ENCODE results near the gene PKIG. TPM values are rescaled to one million over a fixed set of nuclear protein-coding genes. Genes with fewer than 3 reads are reported as not detected.
A peak's percentile ranks its signal among the peaks of the same experiment; 100 is the strongest.

PKIG gene
- total and polyA plus RNA-seq, 10 of the 15 experiments (the other 5 are each of a cell fraction or from before 2014, with no cell fraction given), result 5.7 to 82.3 (median 39.7) TPM

DNA sequence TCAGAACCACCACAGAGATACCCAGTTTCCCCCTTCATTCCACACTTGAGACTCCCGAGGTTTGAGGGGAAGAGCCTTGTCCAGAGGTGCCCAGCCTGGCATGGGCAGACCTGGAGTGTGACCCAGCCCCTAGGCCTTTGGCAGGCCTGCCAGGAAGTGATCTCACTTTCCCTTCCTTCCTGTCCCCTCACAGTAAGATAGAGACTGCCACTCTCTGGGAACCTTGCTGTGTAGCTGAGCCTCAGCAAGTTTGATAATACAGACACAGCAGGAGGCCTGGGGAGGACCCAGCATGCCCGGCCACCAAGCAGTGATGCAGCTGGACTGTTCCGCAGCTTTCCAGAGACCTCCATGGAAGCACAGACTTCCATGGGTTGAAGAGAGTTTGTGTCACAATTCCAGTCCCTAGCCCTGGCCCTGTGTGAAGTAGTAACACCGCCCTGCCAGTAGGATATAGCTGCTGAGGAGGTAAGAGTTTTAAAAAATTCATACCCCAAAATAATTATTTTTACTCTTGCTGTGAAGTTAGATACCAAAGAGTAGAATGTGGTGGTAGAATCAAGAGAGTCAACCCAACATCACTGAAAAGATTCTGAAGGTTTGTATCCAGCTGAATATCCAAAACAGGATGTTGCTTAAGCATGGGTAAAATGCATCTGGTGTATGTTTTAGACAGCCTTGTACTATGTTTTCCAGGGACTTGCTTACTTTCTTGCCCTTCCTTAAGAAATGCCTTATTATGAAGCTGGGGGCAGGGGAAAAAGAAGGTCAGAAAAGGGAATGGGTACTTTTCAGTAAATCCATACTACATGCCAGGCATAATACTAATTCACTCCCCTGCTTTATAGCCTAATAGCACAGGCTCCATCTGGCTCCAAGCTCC lies 16.3 kb downstream of the PKIG start (continued):
- TF ChIP-seq, protein P1, sequence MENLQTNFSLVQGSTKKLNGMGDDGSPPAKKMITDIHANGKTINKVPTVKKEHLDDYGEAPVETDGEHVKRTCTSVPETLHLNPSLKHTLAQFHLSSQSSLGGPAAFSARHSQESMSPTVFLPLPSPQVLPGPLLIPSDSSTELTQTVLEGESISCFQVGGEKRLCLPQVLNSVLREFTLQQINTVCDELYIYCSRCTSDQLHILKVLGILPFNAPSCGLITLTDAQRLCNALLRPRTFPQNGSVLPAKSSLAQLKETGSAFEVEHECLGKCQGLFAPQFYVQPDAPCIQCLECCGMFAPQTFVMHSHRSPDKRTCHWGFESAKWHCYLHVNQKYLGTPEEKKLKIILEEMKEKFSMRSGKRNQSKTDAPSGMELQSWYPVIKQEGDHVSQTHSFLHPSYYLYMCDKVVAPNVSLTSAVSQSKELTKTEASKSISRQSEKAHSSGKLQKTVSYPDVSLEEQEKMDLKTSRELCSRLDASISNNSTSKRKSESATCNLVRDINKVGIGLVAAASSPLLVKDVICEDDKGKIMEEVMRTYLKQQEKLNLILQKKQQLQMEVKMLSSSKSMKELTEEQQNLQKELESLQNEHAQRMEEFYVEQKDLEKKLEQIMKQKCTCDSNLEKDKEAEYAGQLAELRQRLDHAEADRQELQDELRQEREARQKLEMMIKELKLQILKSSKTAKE (IDR thresholded peaks at IDR 0.05; ENCODE audit: low read depth, poor library complexity, severe bottlenecking), result no peak
- TF ChIP-seq, protein P2, sequence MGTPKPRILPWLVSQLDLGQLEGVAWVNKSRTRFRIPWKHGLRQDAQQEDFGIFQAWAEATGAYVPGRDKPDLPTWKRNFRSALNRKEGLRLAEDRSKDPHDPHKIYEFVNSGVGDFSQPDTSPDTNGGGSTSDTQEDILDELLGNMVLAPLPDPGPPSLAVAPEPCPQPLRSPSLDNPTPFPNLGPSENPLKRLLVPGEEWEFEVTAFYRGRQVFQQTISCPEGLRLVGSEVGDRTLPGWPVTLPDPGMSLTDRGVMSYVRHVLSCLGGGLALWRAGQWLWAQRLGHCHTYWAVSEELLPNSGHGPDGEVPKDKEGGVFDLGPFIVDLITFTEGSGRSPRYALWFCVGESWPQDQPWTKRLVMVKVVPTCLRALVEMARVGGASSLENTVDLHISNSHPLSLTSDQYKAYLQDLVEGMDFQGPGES (IDR thresholded peaks at IDR 0.05), result no peak
- TF ChIP-seq, protein P3, sequence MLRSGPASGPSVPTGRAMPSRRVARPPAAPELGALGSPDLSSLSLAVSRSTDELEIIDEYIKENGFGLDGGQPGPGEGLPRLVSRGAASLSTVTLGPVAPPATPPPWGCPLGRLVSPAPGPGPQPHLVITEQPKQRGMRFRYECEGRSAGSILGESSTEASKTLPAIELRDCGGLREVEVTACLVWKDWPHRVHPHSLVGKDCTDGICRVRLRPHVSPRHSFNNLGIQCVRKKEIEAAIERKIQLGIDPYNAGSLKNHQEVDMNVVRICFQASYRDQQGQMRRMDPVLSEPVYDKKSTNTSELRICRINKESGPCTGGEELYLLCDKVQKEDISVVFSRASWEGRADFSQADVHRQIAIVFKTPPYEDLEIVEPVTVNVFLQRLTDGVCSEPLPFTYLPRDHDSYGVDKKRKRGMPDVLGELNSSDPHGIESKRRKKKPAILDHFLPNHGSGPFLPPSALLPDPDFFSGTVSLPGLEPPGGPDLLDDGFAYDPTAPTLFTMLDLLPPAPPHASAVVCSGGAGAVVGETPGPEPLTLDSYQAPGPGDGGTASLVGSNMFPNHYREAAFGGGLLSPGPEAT (IDR thresholded peaks at IDR 0.05; ENCODE audit: low read depth), result no peak
- TF ChIP-seq ZNF207 (IDR thresholded peaks at IDR 0.05; ENCODE audit: borderline replicate concordance) (peak; percentile 51; the same call in 1 of the 2 replicates), ATF7 (IDR thresholded peaks at IDR 0.05; ENCODE audit: low read depth) (peak; percentile 42; the same call in 1 of the 2 replicates), HDAC2 (IDR thresholded peaks at IDR 0.05) (no peak), RAD21 (IDR thresholded peaks at IDR 0.05; ENCODE audit: insufficient read depth, low read depth, low read length) (peak; percentile 46; the same call in 1 of the 2 replicates), RAD51 (IDR thresholded peaks at IDR 0.05) (no peak), RUNX3 (IDR thresholded peaks at IDR 0.05; ENCODE audit: low read length) (no peak), GABPA (IDR thresholded peaks at IDR 0.05; ENCODE audit: low read depth) (peak; percentile 76), NFXL1 (IDR thresholded peaks at IDR 0.05; ENCODE audit: borderline replicate concordance) (no peak)
- TF ChIP-seq, protein P4, sequence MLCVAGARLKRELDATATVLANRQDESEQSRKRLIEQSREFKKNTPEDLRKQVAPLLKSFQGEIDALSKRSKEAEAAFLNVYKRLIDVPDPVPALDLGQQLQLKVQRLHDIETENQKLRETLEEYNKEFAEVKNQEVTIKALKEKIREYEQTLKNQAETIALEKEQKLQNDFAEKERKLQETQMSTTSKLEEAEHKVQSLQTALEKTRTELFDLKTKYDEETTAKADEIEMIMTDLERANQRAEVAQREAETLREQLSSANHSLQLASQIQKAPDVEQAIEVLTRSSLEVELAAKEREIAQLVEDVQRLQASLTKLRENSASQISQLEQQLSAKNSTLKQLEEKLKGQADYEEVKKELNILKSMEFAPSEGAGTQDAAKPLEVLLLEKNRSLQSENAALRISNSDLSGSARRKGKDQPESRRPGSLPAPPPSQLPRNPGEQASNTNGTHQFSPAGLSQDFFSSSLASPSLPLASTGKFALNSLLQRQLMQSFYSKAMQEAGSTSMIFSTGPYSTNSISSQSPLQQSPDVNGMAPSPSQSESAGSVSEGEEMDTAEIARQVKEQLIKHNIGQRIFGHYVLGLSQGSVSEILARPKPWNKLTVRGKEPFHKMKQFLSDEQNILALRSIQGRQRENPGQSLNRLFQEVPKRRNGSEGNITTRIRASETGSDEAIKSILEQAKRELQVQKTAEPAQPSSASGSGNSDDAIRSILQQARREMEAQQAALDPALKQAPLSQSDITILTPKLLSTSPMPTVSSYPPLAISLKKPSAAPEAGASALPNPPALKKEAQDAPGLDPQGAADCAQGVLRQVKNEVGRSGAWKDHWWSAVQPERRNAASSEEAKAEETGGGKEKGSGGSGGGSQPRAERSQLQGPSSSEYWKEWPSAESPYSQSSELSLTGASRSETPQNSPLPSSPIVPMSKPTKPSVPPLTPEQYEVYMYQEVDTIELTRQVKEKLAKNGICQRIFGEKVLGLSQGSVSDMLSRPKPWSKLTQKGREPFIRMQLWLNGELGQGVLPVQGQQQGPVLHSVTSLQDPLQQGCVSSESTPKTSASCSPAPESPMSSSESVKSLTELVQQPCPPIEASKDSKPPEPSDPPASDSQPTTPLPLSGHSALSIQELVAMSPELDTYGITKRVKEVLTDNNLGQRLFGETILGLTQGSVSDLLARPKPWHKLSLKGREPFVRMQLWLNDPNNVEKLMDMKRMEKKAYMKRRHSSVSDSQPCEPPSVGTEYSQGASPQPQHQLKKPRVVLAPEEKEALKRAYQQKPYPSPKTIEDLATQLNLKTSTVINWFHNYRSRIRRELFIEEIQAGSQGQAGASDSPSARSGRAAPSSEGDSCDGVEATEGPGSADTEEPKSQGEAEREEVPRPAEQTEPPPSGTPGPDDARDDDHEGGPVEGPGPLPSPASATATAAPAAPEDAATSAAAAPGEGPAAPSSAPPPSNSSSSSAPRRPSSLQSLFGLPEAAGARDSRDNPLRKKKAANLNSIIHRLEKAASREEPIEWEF (IDR thresholded peaks at IDR 0.05; ENCODE audit: insufficient replicate concordance, low read depth, low read length), result no peak
- TF ChIP-seq, protein P5, sequence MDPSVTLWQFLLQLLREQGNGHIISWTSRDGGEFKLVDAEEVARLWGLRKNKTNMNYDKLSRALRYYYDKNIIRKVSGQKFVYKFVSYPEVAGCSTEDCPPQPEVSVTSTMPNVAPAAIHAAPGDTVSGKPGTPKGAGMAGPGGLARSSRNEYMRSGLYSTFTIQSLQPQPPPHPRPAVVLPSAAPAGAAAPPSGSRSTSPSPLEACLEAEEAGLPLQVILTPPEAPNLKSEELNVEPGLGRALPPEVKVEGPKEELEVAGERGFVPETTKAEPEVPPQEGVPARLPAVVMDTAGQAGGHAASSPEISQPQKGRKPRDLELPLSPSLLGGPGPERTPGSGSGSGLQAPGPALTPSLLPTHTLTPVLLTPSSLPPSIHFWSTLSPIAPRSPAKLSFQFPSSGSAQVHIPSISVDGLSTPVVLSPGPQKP (IDR thresholded peaks at IDR 0.05; ENCODE audit: low read depth, low read length), result no peak
- TF ChIP-seq, protein P6, sequence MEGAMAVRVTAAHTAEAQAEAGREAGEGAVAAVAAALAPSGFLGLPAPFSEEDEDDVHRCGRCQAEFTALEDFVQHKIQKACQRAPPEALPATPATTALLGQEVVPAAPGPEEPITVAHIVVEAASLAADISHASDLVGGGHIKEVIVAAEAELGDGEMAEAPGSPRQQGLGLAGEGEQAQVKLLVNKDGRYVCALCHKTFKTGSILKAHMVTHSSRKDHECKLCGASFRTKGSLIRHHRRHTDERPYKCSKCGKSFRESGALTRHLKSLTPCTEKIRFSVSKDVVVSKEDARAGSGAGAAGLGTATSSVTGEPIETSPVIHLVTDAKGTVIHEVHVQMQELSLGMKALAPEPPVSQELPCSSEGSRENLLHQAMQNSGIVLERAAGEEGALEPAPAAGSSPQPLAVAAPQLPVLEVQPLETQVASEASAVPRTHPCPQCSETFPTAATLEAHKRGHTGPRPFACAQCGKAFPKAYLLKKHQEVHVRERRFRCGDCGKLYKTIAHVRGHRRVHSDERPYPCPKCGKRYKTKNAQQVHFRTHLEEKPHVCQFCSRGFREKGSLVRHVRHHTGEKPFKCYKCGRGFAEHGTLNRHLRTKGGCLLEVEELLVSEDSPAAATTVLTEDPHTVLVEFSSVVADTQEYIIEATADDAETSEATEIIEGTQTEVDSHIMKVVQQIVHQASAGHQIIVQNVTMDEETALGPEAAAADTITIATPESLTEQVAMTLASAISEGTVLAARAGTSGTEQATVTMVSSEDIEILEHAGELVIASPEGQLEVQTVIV (IDR thresholded peaks at IDR 0.05; ENCODE audit: borderline replicate concordance, partially characterized antibody), result no peak
